Measurements from ENCODE around the gene HOMER2.

Gene HOMER2

DNA sequence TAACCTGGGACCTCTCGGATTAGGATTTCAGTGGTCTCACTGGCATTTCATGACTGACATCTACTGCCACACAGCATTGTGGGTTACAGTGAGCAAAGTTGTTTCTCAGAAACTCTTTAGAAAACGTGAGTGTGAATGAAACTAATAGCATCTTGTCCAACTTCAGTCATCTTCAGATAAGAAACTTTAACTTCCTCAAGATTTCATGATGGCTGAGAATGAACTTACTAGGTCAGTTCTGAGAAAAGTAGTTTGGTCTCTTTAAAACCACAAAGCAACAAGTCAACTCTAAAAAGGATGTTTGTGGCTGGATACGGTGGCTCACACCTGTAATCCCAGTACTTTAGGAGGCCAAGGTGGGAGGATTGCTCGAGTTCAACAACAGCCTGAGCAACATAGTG, 14.2 kb upstream of the HOMER2 start:
- Histone ChIP-seq H3K9ac (ENCODE audit: low read depth, low read length) (no peak overlapping the region), H3K27ac (ENCODE audit: low read length) (no peak overlapping the region), H3K79me2 (ENCODE audit: insufficient read depth, low read length) (no peaks in the 10 kb centered on the region), H3K4me2 (ENCODE audit: insufficient read depth, low read length) (no peak overlapping the region), H3K9me3 (ENCODE audit: insufficient read depth, low read length, severe bottlenecking) (no peaks in the 10 kb centered on the region), H3K4me3 (ENCODE audit: low read depth in 1 of 2, low read length in 2 of 2) (no peak overlapping the region), H4K20me1 (ENCODE audit: insufficient read depth, low read length) (no peaks in the 10 kb centered on the region), H3K36me3 (ENCODE audit: insufficient read depth, low read length) (no peaks in the 10 kb centered on the region), H3K4me1 (ENCODE audit: insufficient read depth, low read length) (peaks cover 8% of the 10 kb centered on the region; the same call in 1 of the 2 replicates), H2AFZ (ENCODE audit: low read depth, low read length) (no peak overlapping the region), H3K27me3 (ENCODE audit: insufficient read depth, low read length, poor library complexity) (no peaks in the 10 kb centered on the region)
- peak; percentile 25 for DNase-seq
- ATAC-seq (ENCODE audit: insufficient read depth, low read depth): peak; percentile 61; the same call in 1 of the 3 replicates
- no peak for TF ChIP-seq EZH2 (IDR thresholded peaks at IDR 0.05; ENCODE audit: borderline replicate concordance, low read depth, low read length, severe bottlenecking)
- no peak for TF ChIP-seq CTCF (IDR thresholded peaks at IDR 0.05; ENCODE audit: borderline replicate concordance, extremely low read depth, low read length, poor library complexity, severe bottlenecking)

- DNase-seq (no peak), ATAC-seq (ENCODE audit: insufficient read depth, low read depth) (no peak)
- Histone ChIP-seq H3K79me2 (ENCODE audit: insufficient read depth, low read length) (no peaks in the 10 kb centered on the region), H3K4me3 (ENCODE audit: low read depth in 1 of 2, low read length in 2 of 2) (no peak overlapping the region), H3K4me2 (ENCODE audit: insufficient read depth, low read length) (no peak overlapping the region), H3K9ac (ENCODE audit: low read depth, low read length) (no peak overlapping the region), H3K9me3 (ENCODE audit: insufficient read depth, low read length, severe bottlenecking) (no peaks in the 10 kb centered on the region), H3K27ac (ENCODE audit: low read length) (no peak overlapping the region), H3K4me1 (ENCODE audit: insufficient read depth, low read length) (peaks cover 8% of the 10 kb centered on the region; the same call in 1 of the 2 replicates), H2AFZ (ENCODE audit: low read depth, low read length) (no peak overlapping the region), H3K36me3 (ENCODE audit: insufficient read depth, low read length) (no peaks in the 10 kb centered on the region), H4K20me1 (ENCODE audit: insufficient read depth, low read length) (no peaks in the 10 kb centered on the region), H3K27me3 (ENCODE audit: insufficient read depth, low read length, poor library complexity) (no peaks in the 10 kb centered on the region)
- TF ChIP-seq EZH2 (IDR thresholded peaks at IDR 0.05; ENCODE audit: borderline replicate concordance, low read depth, low read length, severe bottlenecking) (no peak), CTCF (IDR thresholded peaks at IDR 0.05; ENCODE audit: borderline replicate concordance, extremely low read depth, low read length, poor library complexity, severe bottlenecking) (no peak)
Observed at GRCh38 chr15:82964890-82965289, 12.4 kb upstream of the HOMER2 start.

GRCh38 chr15:82963471-82964341, 11.2 kb upstream of the HOMER2 start:
- H3K27me3 ChIP-seq (ENCODE audit: insufficient read depth, low read length, poor library complexity): no peaks in the 10 kb centered on the region
- H3K4me2 ChIP-seq (ENCODE audit: insufficient read depth, low read length): no peak overlapping the region
- ATAC-seq (ENCODE audit: insufficient read depth, low read depth) (no peak), DNase-seq (no peak)
- H3K4me3 ChIP-seq (ENCODE audit: low read depth in 1 of 2, low read length in 2 of 2): no peak overlapping the region
- peaks cover 8% of the 10 kb centered on the region; the same call in 1 of the 2 replicates for H3K4me1 ChIP-seq (ENCODE audit: insufficient read depth, low read length)
- no peaks in the 10 kb centered on the region for H3K79me2 ChIP-seq (ENCODE audit: insufficient read depth, low read length)
- no peaks in the 10 kb centered on the region for H3K9me3 ChIP-seq (ENCODE audit: insufficient read depth, low read length, severe bottlenecking)
- H3K36me3 ChIP-seq (ENCODE audit: insufficient read depth, low read length): no peaks in the 10 kb centered on the region
- H3K27ac ChIP-seq (ENCODE audit: low read length): no peak overlapping the region
- no peaks in the 10 kb centered on the region for H4K20me1 ChIP-seq (ENCODE audit: insufficient read depth, low read length)
- no peak for TF ChIP-seq EZH2 (IDR thresholded peaks at IDR 0.05; ENCODE audit: borderline replicate concordance, low read depth, low read length, severe bottlenecking)
- no peak for TF ChIP-seq CTCF (IDR thresholded peaks at IDR 0.05; ENCODE audit: borderline replicate concordance, extremely low read depth, low read length, poor library complexity, severe bottlenecking)
- no peak overlapping the region for H3K9ac ChIP-seq (ENCODE audit: low read depth, low read length)
- H2AFZ ChIP-seq (ENCODE audit: low read depth, low read length): no peak overlapping the region

Measured in DND-41 (cell line).